Type B pancreatic cell (in vitro differentiated cells): ENCODE measurements around the gene EPHA1. TPM values are rescaled to one million over a fixed set of nuclear protein-coding genes. Genes with fewer than 3 reads are reported as not detected.

Source experiments
- DNase-seq: peaks from one replicate; pipeline ENCODE4 v3.0.0; 2021; ENCODE audit warnings: mixed read lengths; ENCODE audit not compliant: unreplicated experiment; ENCODE audit errors: extremely low spot score
- H3K27ac Mint-ChIP-seq: 2 replicates; pipeline ENCODE4 v1.8.0; 2021; ENCODE audit warnings: mild to moderate bottlenecking, mixed read lengths
- H3K27me3 Mint-ChIP-seq: 2 replicates; pipeline ENCODE4 v1.8.0; 2021; ENCODE audit warnings: mixed read lengths
- H3K36me3 Mint-ChIP-seq: 2 replicates; pipeline ENCODE4 v1.8.0; 2021; ENCODE audit warnings: mixed read lengths
- H3K4me1 Mint-ChIP-seq: one replicate; pipeline ENCODE4 v1.8.0; 2021; ENCODE audit warnings: mixed read lengths; ENCODE audit not compliant: unreplicated experiment
- H3K4me3 Mint-ChIP-seq: 2 replicates; pipeline ENCODE4 v1.8.0; 2021; ENCODE audit warnings: mild to moderate bottlenecking, mixed read lengths
- H3K9me3 Mint-ChIP-seq: 2 replicates; pipeline ENCODE4 v1.8.0; 2021; ENCODE audit warnings: mixed read lengths
- total RNA-seq: library from RNA; stranded (reverse); gene quantifications from 2 replicates; pipeline ENCODE4 v1.2.1, GENCODE V29; 2021; ENCODE audit warnings: low replicate concordance
- TF ChIP-seq, protein P1 (sequence below): fragments of 200-600 bp; sonication (generic); conservative IDR thresholded peaks from 2 replicates; pipeline ENCODE4 v1.5.0; 2021; ENCODE audit warnings: antibody characterized with exemption, mild to moderate bottlenecking

EPHA1 gene
- total RNA-seq, 1 donor from 2014 or later, result 18.0 TPM

DNA sequence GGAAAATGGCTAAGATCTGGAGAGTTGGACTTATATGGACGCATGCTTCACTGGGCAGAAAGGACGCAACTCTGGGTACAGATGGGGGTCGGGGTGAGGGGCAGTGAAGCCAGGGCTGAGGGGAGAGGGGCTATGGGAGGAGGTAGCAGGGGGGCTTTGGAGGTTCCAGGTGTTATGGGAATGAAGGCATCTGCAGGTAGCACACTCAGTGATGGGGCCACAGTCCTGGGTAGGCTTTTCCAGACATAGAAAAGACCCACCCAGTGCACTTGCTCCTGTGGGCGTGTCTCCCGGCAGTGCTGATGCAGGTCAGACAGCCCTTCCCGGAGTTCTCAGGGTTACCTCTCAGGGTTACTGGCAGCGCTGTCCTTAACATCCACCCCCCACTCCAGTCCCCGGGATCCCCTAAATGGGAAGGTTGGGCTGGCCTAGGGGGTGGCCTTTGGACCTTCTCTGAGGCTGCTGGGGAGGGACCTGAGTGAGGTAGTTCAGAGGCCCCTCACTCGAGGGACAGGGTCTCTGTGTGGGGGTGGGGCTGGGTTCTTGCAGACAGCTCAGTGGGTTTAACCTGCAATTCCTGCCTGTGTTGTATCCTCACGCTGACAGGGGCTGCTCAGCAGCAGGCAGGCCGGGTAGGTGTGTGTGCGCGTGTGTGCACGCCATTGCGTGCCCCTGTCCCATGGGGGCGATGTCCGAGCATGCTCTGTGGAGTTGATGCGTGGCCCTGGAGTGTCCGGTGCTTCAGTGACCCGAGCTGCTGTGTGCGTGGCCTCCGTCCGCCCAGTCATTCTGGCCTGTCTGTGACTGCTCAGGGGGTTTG lies 21.3 kb downstream of the EPHA1 start:
- Mint-ChIP-seq H3K36me3 (peaks cover 7% of the 10 kb centered on the region), H3K27ac (no peak overlapping the region), H3K4me3 (no peak overlapping the region), H3K27me3 (no peaks in the 10 kb centered on the region), H3K9me3 (no peaks in the 10 kb centered on the region), H3K4me1 (peaks cover 4% of the 10 kb centered on the region)
- no peak for DNase-seq
- TF ChIP-seq, protein P1, sequence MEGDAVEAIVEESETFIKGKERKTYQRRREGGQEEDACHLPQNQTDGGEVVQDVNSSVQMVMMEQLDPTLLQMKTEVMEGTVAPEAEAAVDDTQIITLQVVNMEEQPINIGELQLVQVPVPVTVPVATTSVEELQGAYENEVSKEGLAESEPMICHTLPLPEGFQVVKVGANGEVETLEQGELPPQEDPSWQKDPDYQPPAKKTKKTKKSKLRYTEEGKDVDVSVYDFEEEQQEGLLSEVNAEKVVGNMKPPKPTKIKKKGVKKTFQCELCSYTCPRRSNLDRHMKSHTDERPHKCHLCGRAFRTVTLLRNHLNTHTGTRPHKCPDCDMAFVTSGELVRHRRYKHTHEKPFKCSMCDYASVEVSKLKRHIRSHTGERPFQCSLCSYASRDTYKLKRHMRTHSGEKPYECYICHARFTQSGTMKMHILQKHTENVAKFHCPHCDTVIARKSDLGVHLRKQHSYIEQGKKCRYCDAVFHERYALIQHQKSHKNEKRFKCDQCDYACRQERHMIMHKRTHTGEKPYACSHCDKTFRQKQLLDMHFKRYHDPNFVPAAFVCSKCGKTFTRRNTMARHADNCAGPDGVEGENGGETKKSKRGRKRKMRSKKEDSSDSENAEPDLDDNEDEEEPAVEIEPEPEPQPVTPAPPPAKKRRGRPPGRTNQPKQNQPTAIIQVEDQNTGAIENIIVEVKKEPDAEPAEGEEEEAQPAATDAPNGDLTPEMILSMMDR, result no peak

DNA sequence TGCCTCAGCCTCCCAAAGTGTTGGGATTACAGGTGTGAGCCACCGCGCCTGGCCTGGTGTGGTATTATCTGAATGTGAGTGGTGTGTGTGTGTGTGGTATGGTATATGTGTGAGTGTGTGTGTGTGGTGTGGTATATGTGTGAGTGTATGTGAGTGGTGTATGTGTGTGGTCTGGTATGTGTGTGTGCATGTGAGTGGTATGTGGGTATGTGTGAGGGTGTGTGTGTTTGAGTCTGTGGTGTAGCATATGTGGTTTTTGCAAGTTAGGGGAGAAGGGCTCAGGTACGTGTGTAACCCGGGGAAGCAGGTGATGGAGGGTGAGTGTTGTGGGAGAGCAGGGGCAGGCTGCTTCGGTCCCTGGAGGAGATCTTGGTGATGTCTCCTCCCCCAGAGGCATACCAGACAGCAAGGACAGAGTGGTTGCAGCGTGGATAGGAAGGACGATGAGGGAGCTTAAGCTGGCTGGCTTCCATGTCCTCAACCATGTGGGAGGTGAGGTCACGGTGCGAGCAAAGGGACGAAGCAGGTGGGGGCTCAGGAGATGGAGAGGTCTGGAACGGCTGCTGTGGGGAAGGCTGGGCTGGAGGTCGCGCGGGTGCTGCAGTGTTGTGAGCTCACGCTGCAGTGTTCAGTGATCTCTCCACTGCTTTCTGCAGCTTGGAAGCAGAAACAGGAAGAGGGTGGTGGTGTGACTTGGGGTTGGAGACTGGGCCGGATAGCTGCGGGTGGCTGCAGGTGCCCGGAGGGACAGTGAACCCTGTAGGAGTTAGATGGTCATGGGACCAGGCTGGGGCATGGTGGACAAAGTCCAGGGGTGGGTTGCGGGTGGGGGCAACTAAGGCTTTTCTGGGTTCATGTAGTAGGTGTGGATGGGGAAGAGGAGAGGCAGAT lies 22.5 kb downstream of the EPHA1 start:
- Mint-ChIP-seq H3K27ac (no peak overlapping the region), H3K4me3 (no peak overlapping the region), H3K27me3 (no peaks in the 10 kb centered on the region), H3K4me1 (peaks cover 4% of the 10 kb centered on the region), H3K9me3 (no peaks in the 10 kb centered on the region), H3K36me3 (peaks cover 7% of the 10 kb centered on the region)
- TF ChIP-seq, protein P1, result no peak
- no peak for DNase-seq

DNA sequence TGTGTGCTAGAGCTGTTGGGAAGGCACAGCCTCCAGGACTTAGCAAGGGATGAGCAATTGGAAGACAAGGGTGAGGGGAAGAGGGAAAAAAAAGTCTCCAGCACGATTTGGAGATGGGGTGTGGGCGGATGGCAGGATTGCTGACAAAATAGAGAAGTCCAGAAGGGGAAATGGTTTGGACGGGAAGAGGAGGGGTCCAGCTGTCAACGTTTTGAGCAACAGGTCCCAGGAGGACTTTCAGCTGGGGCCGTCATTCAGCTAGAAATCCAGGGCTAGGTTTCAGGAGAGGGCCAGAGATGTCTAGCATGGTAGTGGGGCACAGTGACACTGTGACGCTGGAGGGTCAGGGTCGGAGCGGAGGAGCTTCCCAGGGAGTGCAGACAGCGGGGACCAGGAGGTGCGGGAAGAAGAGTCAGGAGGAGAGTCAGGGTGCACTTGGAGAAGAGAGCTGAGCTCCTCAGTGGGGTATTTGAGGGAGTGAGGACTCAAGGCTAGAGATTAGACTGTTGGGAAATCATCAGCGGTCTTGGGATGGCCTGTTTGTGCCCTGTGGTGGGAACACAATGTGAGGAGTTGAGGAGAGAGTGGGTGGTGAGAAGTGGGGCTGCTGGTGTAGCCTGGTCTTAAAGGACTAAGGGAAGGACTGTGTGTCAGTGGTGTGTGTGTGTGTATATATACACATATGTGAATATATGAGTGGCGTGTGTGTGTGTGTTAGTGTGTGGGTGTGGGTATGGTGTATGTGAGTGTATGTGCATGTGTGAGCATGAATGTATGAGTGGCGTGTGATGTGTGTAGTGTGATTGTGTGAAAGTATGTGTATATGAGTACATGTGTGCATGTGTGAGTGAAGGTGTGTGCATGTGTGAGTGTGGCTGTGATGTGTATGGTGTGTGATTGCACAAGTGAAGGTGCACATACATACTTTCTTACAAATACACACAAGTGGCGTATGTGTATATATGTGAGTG lies 23.7 kb downstream of the EPHA1 start:
- no peak overlapping the region for H3K27ac Mint-ChIP-seq
- DNase-seq, result no peak
- no peaks in the 10 kb centered on the region for H3K9me3 Mint-ChIP-seq
- peaks cover 5% of the 10 kb centered on the region for H3K4me1 Mint-ChIP-seq
- TF ChIP-seq, protein P1, result no peak
- H3K4me3 Mint-ChIP-seq, result no peak overlapping the region
- H3K27me3 Mint-ChIP-seq, result no peaks in the 10 kb centered on the region
- peaks cover 4% of the 10 kb centered on the region for H3K36me3 Mint-ChIP-seq

DNA sequence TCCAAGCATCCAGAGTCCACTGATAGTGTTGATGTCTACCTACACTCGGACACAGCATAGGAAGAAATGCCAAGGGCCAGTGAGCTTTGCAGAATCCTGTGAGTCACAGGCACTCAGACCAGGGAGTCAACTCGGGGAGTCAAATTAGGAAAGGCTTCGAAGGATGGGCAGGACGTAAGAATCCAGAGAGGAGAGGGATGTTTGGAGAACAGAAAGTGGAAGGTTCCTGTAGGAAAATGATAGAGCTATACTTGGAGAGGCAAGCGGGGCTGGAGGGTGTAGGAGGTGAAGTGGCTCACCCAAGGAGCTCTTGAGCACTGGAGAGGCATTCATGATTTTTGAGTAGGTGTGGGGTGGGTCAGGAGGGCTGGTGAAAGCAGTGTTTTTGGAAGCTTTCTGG lies 24.5 kb downstream of the EPHA1 start:
- H3K9me3 Mint-ChIP-seq, result no peaks in the 10 kb centered on the region
- no peak overlapping the region for H3K27ac Mint-ChIP-seq
- no peak for DNase-seq
- H3K4me3 Mint-ChIP-seq, result no peak overlapping the region
- H3K27me3 Mint-ChIP-seq, result no peaks in the 10 kb centered on the region
- H3K36me3 Mint-ChIP-seq, result no peaks in the 10 kb centered on the region
- TF ChIP-seq, protein P1, result no peak
- peaks cover 13% of the 10 kb centered on the region for H3K4me1 Mint-ChIP-seq

DNA sequence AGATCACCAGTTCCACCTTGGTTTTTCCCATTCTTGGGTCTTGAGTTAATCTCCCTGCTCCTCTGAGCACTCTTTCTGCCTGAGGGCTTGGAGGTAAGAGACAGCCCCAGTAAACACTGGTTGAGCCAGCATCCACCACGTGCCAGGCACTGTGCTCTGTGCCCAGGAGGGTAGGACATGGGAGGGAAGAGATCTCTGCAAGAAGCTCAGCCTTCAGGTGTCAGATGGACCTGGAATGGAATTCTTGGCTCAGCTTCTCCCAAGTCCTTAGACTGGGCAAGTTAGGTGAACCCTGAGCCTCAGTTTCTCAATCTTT lies 25.1 kb downstream of the EPHA1 start:
- Mint-ChIP-seq H3K4me1 (peaks cover 19% of the 10 kb centered on the region), H3K9me3 (no peaks in the 10 kb centered on the region), H3K27me3 (no peaks in the 10 kb centered on the region), H3K4me3 (peak overlapping the region; percentile 82), H3K27ac (no peak overlapping the region), H3K36me3 (no peaks in the 10 kb centered on the region)
- TF ChIP-seq, protein P1, result no peak
- no peak for DNase-seq
